ENCODE data around the gene GEMIN7. TPM values are rescaled to one million over a fixed set of nuclear protein-coding genes. Genes with fewer than 3 reads are reported as not detected.

Gene GEMIN7
- total and polyA plus RNA-seq, 9 donors = 13.8 to 25.3 (median 21.4) TPM

DNA sequence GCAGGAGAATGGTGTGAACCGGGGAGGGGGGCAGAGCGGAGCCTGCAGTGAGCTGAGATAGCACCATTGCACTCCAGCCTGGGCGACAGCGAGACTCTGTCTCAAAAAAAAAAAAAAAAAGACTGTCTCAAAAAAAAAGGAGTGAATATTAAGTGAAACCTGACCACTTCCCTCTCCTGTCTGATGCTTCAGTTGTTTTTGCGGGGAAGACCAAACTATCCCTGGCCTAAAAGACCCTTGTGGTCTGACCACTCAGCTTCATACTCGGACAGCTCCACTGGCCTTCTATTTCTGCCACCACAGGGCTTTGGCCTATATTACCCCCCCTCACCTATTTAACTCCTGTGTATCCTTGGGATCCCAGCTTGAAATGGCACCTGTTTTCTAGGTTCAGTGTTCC, 37.9 kb upstream of the GEMIN7 start:
- Histone ChIP-seq H3K36me3 (ENCODE audit: control insufficient read depth, insufficient read depth, low read length) (peaks cover 58% of the 10 kb centered on the region), H3K27me3 (ENCODE audit: control insufficient read depth, insufficient read depth, low read length) (no peaks in the 10 kb centered on the region), H3K9me3 (replicated peaks; ENCODE audit: control insufficient read depth, low read depth, low read length) (no peaks in the 10 kb centered on the region), H3K4me3 (ENCODE audit: low read length) (no peak overlapping the region), H3K4me1 (ENCODE audit: control insufficient read depth, insufficient read depth, low read length) (peaks cover 15% of the 10 kb centered on the region), H3K27ac (ENCODE audit: low read length) (no peak overlapping the region)
- 64% methylated on average over 1 of the region's 6 CpGs for WGBS (ENCODE audit: insufficient coverage)
- DNase-seq = no peak

DNA sequence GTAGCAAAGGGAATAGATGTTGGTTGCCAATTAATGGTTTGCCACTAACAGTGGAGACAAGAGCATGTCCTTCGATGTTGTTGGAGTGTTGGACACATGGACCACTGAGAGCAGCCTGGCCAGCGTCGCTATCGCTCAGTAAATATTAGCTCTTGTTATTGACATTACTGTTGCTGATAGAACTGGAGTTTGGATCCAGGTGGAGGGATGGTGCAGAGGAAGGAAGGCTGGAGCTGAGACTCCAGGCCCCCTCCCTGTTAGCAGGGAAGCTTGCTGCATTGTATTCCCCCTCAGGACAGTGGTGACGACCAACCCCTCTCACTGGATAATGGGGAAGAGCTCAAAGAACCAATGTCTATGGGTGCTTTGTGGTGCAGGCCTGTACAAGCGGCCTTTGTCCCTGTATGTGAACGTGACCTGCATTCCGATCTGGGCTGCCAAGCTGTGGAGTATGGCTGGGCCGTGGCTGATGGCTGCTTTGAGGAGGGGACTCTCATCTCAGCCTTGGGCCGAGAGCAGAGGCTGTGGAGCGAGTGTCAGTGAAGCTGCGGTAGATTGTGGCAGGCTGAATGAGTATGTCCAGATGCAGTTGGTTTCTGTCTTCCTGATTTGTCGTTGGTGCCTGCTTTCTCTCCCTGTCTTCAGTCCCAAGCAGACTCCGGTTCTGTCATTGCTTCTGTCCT, 33.2 kb upstream of the GEMIN7 start:
- Histone ChIP-seq H3K4me3 (ENCODE audit: low read length) (no peak overlapping the region), H3K36me3 (ENCODE audit: control insufficient read depth, insufficient read depth, low read length) (peaks cover 47% of the 10 kb centered on the region), H3K9me3 (replicated peaks; ENCODE audit: control insufficient read depth, low read depth, low read length) (no peaks in the 10 kb centered on the region), H3K4me1 (ENCODE audit: control insufficient read depth, insufficient read depth, low read length) (peaks cover 3% of the 10 kb centered on the region), H3K27me3 (ENCODE audit: control insufficient read depth, insufficient read depth, low read length) (no peaks in the 10 kb centered on the region), H3K27ac (ENCODE audit: low read length) (no peak overlapping the region)
- no peak for DNase-seq
- WGBS (ENCODE audit: insufficient coverage) = 84% methylated on average over 13 of the region's 14 CpGs

DNA sequence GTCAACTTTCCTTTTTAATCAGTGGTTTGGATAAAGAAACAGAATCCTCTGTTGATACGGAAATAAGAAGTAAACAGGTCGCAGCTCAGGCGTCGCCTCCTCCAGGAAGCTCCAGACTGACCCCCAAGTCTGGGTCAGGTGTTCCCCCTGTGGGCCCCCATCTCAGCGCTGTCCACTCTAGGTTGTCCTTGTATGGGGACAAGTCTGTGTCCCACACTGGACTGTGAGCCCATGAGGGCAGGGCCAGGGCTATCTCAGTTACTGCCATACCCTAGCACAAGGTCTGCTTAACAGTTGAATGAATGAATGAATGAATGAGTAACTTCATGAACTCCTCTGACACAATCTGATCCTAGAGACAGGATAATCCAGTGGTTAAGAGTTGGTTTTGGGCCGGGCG, 32.7 kb upstream of the GEMIN7 start:
- Histone ChIP-seq H3K4me1 (ENCODE audit: control insufficient read depth, insufficient read depth, low read length) (peaks cover 3% of the 10 kb centered on the region), H3K27me3 (ENCODE audit: control insufficient read depth, insufficient read depth, low read length) (no peaks in the 10 kb centered on the region), H3K27ac (ENCODE audit: low read length) (no peak overlapping the region), H3K9me3 (replicated peaks; ENCODE audit: control insufficient read depth, low read depth, low read length) (no peaks in the 10 kb centered on the region), H3K36me3 (ENCODE audit: control insufficient read depth, insufficient read depth, low read length) (peaks cover 44% of the 10 kb centered on the region), H3K4me3 (ENCODE audit: low read length) (no peak overlapping the region)
- 90% methylated on average over 7 of the region's 7 CpGs for WGBS (ENCODE audit: insufficient coverage)
- DNase-seq = no peak

DNA sequence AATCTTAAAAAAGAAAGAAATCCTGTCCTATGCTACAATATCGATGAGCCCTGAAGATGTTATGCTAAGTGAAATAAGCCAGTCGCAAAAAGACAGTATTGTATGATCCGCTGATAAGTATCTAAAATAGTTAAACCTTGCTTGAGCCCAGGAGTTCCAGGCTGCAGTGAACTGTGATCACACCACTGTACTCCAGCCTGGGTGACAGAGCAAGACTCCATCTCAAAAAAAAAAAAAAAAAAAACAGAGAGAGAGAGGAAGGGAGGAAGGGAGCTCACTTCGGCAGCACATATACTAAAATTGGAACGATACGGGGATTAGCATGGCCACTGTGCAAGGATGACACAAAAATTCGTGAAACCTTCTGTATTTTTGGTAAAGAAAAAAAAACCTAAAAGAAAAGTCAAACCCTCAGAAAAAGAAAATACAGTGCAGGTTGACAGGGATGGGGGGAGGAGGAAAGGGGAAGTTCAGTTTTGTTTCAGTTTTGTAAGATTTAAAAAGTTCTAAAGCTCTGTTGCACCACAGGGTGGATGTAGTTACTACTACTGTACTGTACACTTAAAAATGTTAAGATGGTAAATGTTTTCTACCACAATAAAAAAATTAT, 31.8 kb upstream of the GEMIN7 start:
- WGBS (ENCODE audit: insufficient coverage) = 93% methylated on average over 3 of the region's 7 CpGs
- DNase-seq = no peak
- Histone ChIP-seq H3K9me3 (replicated peaks; ENCODE audit: control insufficient read depth, low read depth, low read length) (no peaks in the 10 kb centered on the region), H3K36me3 (ENCODE audit: control insufficient read depth, insufficient read depth, low read length) (peaks cover 35% of the 10 kb centered on the region), H3K4me3 (ENCODE audit: low read length) (no peak overlapping the region), H3K27ac (ENCODE audit: low read length) (no peak overlapping the region), H3K27me3 (ENCODE audit: control insufficient read depth, insufficient read depth, low read length) (no peaks in the 10 kb centered on the region), H3K4me1 (ENCODE audit: control insufficient read depth, insufficient read depth, low read length) (peaks cover 3% of the 10 kb centered on the region)

DNA sequence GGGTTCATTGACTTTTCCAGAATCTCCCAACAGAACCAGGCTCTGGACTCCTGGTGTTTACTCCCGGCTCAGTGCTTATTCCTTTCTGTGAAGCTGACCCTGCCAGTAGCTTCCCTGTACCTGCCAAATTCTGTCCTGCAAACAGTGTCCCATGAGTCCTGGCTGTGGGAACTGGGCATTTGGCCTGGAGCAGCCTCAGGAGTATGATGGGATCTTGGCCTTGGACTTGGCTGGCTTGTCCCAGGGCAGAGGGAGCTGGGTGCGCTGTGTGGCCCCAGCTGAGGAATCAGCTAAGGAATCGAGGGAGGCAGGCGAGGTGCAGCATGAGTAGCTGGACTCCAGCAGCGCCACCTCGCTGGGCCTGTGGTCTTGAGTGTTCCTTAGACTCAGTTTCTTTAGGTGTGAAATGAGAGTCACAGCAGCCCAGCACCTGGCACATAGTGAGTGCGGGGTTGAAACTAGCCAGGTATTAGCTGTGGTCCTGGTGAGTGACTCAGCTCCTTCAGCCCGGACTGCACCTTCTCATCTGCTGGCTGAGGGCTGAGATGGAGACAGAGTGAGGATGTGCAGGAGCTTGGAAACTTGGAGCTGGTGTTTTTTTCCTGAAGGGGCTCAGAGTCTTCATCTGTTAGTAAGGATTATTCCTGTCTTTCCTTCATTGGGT, 29.9 kb upstream of the GEMIN7 start:
- Histone ChIP-seq H3K27ac (ENCODE audit: low read length) (no peak overlapping the region), H3K9me3 (replicated peaks; ENCODE audit: control insufficient read depth, low read depth, low read length) (no peaks in the 10 kb centered on the region), H3K4me1 (ENCODE audit: control insufficient read depth, insufficient read depth, low read length) (peaks cover 3% of the 10 kb centered on the region), H3K4me3 (ENCODE audit: low read length) (no peak overlapping the region), H3K27me3 (ENCODE audit: control insufficient read depth, insufficient read depth, low read length) (no peaks in the 10 kb centered on the region), H3K36me3 (ENCODE audit: control insufficient read depth, insufficient read depth, low read length) (peaks cover 41% of the 10 kb centered on the region)
- WGBS (ENCODE audit: insufficient coverage) = 76% methylated on average over 8 of the region's 8 CpGs
- DNase-seq = no peak

DNA sequence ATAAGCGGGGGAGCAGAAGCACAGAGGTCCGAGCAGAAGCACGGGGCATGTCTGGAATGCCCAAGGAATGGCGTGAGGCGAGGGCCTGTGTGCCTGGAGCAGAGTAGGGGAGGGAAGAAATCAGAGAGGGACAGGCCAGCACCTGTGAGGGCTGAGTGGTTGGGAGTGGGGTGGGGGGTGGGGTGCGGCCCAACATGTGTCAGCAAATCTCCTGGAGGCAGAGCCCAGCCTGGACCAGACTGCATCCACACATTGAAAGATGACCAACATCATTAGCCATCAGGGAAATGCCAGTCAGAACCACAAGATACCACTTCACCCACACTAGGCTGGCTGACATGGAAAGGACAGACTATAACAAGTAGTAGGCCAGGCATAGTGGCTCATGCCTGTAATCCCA, 29.0 kb upstream of the GEMIN7 start:
- Histone ChIP-seq H3K4me3 (ENCODE audit: low read length) (no peak overlapping the region), H3K27me3 (ENCODE audit: control insufficient read depth, insufficient read depth, low read length) (no peaks in the 10 kb centered on the region), H3K36me3 (ENCODE audit: control insufficient read depth, insufficient read depth, low read length) (peaks cover 40% of the 10 kb centered on the region), H3K27ac (ENCODE audit: low read length) (no peak overlapping the region), H3K4me1 (ENCODE audit: control insufficient read depth, insufficient read depth, low read length) (peaks cover 3% of the 10 kb centered on the region), H3K9me3 (replicated peaks; ENCODE audit: control insufficient read depth, low read depth, low read length) (no peaks in the 10 kb centered on the region)
- DNase-seq = no peak
- 94% methylated on average over 5 of the region's 6 CpGs for WGBS (ENCODE audit: insufficient coverage)

DNA sequence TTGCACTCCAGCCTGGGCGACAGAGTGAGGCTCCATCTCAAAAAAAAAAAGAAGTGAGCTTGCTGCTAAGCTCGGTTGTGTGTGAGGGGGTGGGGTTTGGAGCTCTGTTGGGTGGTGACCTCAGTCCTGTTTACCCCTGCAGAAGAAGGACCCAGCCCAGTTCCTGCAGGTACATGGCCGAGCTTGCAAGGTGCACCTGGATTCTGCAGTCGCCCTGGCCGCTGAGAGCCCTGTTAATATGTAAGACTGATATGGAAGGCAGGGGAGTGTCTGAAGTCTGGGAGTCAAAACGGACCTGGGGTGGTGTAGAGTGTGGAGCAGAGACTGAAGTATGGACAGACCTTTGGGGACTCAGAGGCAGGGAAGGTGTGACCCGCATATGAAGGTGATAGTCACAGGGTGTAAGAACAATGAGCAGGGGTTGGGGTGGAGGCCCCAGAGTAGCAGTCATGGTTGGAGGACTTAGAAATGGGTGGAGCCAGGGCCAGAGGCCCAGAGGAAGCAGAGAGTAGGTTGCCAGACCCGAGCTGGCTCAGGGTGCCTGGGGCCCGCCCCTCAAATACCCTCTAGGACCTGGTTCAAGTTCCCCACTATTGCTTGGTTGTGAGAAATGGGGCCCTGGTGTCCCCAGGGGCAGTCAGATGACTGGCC, 27.0 kb upstream of the GEMIN7 start:
- H3K9me3 ChIP-seq (replicated peaks; ENCODE audit: control insufficient read depth, low read depth, low read length) = no peaks in the 10 kb centered on the region
- DNase-seq = no peak
- H3K4me3 ChIP-seq (ENCODE audit: low read length) = no peak overlapping the region
- peaks cover 45% of the 10 kb centered on the region for H3K36me3 ChIP-seq (ENCODE audit: control insufficient read depth, insufficient read depth, low read length)
- 77% methylated on average over 6 of the region's 9 CpGs for WGBS (ENCODE audit: insufficient coverage)
- H3K27me3 ChIP-seq (ENCODE audit: control insufficient read depth, insufficient read depth, low read length) = no peaks in the 10 kb centered on the region
- peaks cover 3% of the 10 kb centered on the region for H3K4me1 ChIP-seq (ENCODE audit: control insufficient read depth, insufficient read depth, low read length)
- H3K27ac ChIP-seq (ENCODE audit: low read length) = no peak overlapping the region

DNA sequence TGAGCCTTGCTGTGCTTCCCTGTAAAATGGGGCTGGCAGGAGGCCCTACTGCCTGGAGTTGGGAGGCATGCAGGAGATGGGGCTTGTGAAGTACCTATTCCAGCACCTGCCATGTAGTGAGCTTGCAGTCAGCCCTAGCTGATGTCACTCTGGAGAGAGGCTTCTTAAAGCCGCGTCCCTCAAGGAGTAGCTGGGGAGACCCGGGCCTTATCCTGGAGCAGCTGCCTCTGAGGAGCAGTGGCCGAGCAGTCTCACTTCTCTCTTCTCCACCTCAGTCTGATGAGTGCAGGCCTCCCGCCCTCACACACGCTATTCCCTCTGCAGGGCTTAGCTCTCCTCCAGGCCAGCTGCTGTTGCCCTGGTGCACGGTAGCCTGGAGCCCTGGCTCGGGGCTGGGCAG, 22.2 kb upstream of the GEMIN7 start:
- Histone ChIP-seq H3K36me3 (ENCODE audit: control insufficient read depth, insufficient read depth, low read length) (peaks cover 86% of the 10 kb centered on the region), H3K4me3 (ENCODE audit: low read length) (no peak overlapping the region), H3K9me3 (replicated peaks; ENCODE audit: control insufficient read depth, low read depth, low read length) (no peaks in the 10 kb centered on the region), H3K27ac (ENCODE audit: low read length) (no peak overlapping the region), H3K4me1 (ENCODE audit: control insufficient read depth, insufficient read depth, low read length) (no peaks in the 10 kb centered on the region), H3K27me3 (ENCODE audit: control insufficient read depth, insufficient read depth, low read length) (no peaks in the 10 kb centered on the region)
- DNase-seq = no peak
- 88% methylated on average over 7 of the region's 8 CpGs for WGBS (ENCODE audit: insufficient coverage)

DNA sequence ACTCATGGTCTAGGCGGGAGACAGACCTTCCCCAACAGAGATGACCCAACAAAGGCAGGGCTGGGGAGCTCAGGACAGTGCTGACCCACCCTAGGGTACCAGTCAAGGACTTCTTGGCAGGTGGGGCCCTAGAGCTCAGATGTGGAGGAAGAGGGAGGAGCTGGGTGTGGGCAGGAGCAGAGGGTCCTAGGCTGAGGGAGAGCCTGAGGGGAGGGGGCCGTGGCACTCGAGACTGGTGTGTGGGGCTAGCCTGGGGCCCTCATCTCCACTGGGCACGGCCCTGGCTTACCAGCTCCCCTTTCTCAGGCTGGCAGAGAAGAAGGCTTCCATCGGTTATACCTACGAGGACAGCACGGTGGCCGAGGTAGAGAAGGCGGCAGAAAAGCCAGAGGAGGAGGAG, 21.6 kb upstream of the GEMIN7 start:
- no peak for DNase-seq
- H3K9me3 ChIP-seq (replicated peaks; ENCODE audit: control insufficient read depth, low read depth, low read length) = no peaks in the 10 kb centered on the region
- H3K4me1 ChIP-seq (ENCODE audit: control insufficient read depth, insufficient read depth, low read length) = no peaks in the 10 kb centered on the region
- peaks cover 89% of the 10 kb centered on the region for H3K36me3 ChIP-seq (ENCODE audit: control insufficient read depth, insufficient read depth, low read length)
- no peaks in the 10 kb centered on the region for H3K27me3 ChIP-seq (ENCODE audit: control insufficient read depth, insufficient read depth, low read length)
- H3K27ac ChIP-seq (ENCODE audit: low read length) = no peak overlapping the region
- WGBS (ENCODE audit: insufficient coverage) = 84% methylated on average over 9 of the region's 9 CpGs
- H3K4me3 ChIP-seq (ENCODE audit: low read length) = no peak overlapping the region

DNA sequence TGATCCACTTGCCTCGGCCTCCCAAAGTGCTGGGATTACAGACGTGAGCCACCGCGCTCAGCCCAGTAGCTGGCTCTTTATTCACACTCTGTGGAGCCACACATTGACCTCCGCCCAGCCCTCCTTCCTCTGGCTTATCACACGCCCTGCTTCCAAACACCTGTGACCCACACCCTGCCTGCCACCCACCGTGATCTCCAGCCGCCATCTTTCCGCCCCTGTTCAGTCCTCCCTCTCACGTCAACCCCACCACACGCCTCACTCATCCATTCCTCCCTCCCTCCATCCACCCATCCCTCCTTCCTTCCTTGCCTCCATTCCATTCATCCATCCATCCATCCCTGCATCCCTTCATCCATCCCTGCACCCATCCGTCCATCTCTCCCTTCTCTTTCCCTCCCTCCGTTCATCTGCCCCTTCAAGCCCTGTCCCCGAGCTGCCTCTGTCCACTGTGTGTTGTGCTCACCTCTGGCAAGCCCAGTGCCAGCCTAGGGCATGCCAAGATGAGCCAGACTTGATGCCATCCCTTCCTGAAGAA, 20.4 kb upstream of the GEMIN7 start:
- no peak overlapping the region for H3K4me3 ChIP-seq (ENCODE audit: low read length)
- H3K27me3 ChIP-seq (ENCODE audit: control insufficient read depth, insufficient read depth, low read length) = no peaks in the 10 kb centered on the region
- WGBS (ENCODE audit: insufficient coverage) = 84% methylated on average over 14 of the region's 14 CpGs
- H3K27ac ChIP-seq (ENCODE audit: low read length) = no peak overlapping the region
- H3K9me3 ChIP-seq (replicated peaks; ENCODE audit: control insufficient read depth, low read depth, low read length) = no peaks in the 10 kb centered on the region
- peaks cover 87% of the 10 kb centered on the region for H3K36me3 ChIP-seq (ENCODE audit: control insufficient read depth, insufficient read depth, low read length)
- DNase-seq = no peak
- no peaks in the 10 kb centered on the region for H3K4me1 ChIP-seq (ENCODE audit: control insufficient read depth, insufficient read depth, low read length)

All from muscle of leg (tissue), 11 donors.